Endothelial cell (in vitro differentiated cells): ENCODE data around the gene TVP23B. TPM values are rescaled to one million over a fixed set of nuclear protein-coding genes. Genes with fewer than 3 reads are reported as not detected.
A peak's percentile ranks its signal among the peaks of the same experiment; 100 is the strongest.
"Not testable (repeated sequence)": the region's sequence is repeated elsewhere in the genome, so short reads cannot be mapped to it uniquely, and the experiment has no call there.

Experiments
- DNase-seq: peaks from one replicate; pipeline ENCODE4 v3.0.0; 2021; ENCODE audit warnings: low spot score
- H3K27ac Mint-ChIP-seq: one replicate; pipeline ENCODE4 v1.8.0; 2021; ENCODE audit warnings: mixed read lengths, inconsistent platforms; ENCODE audit not compliant: unreplicated experiment
- H3K27me3 Mint-ChIP-seq: one replicate; pipeline ENCODE4 v1.8.0; 2021; ENCODE audit warnings: mild to moderate bottlenecking, moderate library complexity, mixed read lengths, inconsistent platforms; ENCODE audit not compliant: unreplicated experiment
- H3K36me3 Mint-ChIP-seq: one replicate; pipeline ENCODE4 v1.8.0; 2021; ENCODE audit warnings: mild to moderate bottlenecking, low read depth, mixed read lengths, inconsistent platforms; ENCODE audit not compliant: unreplicated experiment
- H3K4me1 Mint-ChIP-seq: one replicate; pipeline ENCODE4 v1.8.0; 2021; ENCODE audit warnings: mild to moderate bottlenecking, mixed read lengths, inconsistent platforms; ENCODE audit not compliant: unreplicated experiment
- H3K4me3 Mint-ChIP-seq: one replicate; pipeline ENCODE4 v1.8.0; 2021; ENCODE audit warnings: mild to moderate bottlenecking, mixed read lengths, inconsistent platforms; ENCODE audit not compliant: unreplicated experiment
- H3K9me3 Mint-ChIP-seq: one replicate; pipeline ENCODE4 v1.8.0; 2021; ENCODE audit warnings: mixed read lengths, inconsistent platforms; ENCODE audit not compliant: unreplicated experiment
- total RNA-seq: library from RNA; stranded (reverse); fragmentation: NEBNext Ultra II Directional; extraction: Animal tissue kit (Norgen Biotek cat#: 25700); gene quantifications from one replicate; pipeline ENCODE4 v1.2.1, GENCODE V29; 2021; ENCODE audit not compliant: unreplicated experiment
- TF ChIP-seq, protein P1 (sequence below): fragments of 200-600 bp; sonication (generic); IDR thresholded peaks from one replicate; pipeline ENCODE4 v1.5.0; 2021; ENCODE audit warnings: antibody characterized with exemption; ENCODE audit not compliant: unreplicated experiment

TVP23B gene
- total RNA-seq, 1 donor from 2014 or later = 11.6 TPM

DNA sequence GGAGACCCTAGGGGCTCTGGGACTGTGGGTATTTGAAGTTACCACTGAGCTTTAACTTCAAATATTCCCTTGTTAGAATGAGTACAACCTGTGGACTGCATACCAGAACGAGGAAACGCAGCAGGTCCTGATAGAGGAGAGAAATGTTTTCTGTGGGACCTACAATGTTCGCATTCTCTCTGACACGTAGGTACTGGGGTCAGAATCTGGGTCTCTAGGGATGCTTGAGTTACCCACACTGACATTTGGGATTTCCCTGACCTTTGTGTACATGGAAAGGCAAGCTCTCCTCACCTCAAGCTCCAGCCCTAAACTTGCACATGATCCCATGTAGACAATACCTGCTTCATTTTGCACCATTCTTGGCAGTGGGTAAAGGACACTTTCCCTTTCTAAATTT, 25.0 kb upstream of the TVP23B start:
- H3K27me3 Mint-ChIP-seq, DNase-seq, H3K27ac Mint-ChIP-seq, H3K9me3 Mint-ChIP-seq, H3K36me3 Mint-ChIP-seq, H3K4me3 Mint-ChIP-seq, H3K4me1 Mint-ChIP-seq: not testable (repeated sequence)

DNA sequence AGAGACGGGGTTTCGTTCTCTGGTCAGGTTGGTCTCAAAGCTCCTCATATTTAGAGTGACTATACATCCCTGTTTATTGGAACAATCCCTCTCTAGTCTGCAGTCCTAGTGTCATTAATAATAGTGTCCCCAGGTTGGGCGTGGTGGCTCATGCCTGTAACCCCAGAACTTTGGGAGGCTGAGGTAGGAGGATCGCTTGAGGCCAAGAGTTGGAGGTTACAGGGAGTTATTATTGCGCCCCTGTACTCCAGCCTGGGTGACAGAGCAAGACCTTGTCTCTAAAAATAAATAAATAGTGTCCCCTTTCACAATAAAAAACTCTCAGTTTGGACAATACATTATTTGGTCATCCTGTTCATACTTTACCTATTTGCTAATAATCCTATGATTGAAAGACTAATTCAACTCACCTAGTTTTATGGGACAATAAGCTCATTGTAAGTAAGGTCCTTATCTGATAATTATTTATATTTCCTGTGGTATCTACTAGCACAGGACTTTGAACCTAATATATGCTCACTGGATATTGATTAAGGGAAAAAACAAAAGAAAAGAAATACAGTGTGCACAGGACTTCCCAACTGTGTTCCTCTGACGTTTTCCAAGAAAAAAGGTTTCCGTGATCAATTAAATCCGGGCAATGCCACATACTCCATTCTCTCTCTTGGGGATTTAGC, 23.5 kb upstream of the TVP23B start:
- DNase-seq, H3K4me1 Mint-ChIP-seq, H3K4me3 Mint-ChIP-seq, H3K9me3 Mint-ChIP-seq, H3K36me3 Mint-ChIP-seq, H3K27me3 Mint-ChIP-seq, H3K27ac Mint-ChIP-seq: not testable (repeated sequence)

DNA sequence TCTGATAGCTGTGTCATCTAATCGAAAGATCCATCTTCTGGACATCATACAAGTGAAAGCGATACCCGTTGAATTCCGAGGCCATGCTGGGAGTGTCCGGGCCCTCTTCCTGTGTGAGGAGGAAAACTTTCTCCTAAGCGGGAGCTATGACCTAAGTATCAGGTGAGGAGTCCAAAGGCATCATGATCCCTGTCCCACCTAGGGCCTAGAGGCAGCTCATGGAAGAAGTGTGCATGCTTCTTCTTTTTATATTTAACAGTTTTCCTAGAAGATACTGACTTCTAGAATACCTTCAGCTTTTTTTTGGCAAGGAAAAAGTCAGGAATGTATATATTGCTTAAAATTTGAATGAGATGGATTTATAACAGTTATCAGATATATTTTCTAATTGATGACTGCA, 22.6 kb upstream of the TVP23B start:
- H3K27ac Mint-ChIP-seq, H3K27me3 Mint-ChIP-seq, H3K36me3 Mint-ChIP-seq, H3K4me1 Mint-ChIP-seq, DNase-seq, H3K9me3 Mint-ChIP-seq, H3K4me3 Mint-ChIP-seq: not testable (repeated sequence)

DNA sequence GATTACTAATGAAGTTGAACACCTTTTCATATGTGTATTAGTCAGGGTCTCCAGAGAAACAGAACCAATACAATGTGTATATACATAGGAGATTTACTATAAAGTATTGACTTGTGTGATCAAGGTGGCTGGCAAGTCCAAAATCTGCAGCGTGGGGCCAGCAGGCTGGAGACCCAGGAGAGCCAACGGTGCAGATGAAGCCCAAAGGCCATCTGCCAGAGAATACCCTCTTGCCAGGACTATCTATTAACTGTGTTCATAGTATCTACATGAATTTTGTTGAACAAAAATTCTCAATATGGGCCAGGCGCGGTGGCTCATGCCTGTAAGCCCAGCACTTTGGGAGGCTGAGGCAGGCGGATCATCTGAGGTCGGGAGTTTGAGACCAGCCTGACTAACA, 20.8 kb upstream of the TVP23B start:
- H3K27me3 Mint-ChIP-seq, H3K4me3 Mint-ChIP-seq, DNase-seq, H3K36me3 Mint-ChIP-seq, H3K9me3 Mint-ChIP-seq, H3K27ac Mint-ChIP-seq, H3K4me1 Mint-ChIP-seq: not testable (repeated sequence)

DNA sequence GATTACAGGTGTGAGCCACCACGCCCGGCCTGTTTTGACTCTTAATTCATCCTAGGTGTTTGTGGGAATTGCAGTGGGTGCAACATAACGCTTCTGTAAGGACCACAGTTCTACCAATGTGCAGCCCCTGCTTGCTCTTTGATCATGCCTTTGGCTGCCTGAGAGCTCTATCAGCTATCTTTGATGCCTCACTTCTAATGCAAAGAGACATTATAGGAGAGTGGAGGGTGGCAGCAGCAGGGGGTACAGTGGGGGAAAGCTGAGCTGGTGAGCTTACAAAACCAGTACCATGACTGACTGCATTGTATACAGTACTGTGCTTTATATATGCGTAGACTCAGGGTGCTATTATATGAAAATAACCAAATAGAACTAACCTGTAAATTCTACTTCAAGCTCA, 10.4 kb upstream of the TVP23B start:
- H3K27ac Mint-ChIP-seq, H3K4me1 Mint-ChIP-seq, DNase-seq, H3K9me3 Mint-ChIP-seq, H3K36me3 Mint-ChIP-seq, H3K27me3 Mint-ChIP-seq, H3K4me3 Mint-ChIP-seq: not testable (repeated sequence)

DNA sequence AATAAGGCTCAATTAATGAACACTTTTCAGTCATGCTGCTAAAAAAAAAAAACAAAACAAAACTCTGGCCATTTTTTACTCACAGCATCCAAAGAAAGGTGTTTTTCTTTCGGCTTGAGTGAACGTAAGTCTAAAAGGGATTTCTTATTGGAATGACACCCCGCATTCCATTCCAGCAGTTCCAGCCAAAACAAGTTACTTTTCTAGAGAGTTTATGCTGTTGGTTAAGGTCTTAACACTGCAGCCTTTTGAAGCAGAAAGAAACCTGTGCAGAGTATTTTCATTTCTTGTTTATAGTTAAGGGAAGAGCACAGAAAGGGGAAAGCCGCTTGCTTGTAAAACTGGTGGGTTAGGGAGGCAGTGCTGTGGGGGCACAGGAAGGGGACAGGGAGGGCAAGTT, 9.9 kb upstream of the TVP23B start:
- H3K27me3 Mint-ChIP-seq, H3K4me3 Mint-ChIP-seq, H3K27ac Mint-ChIP-seq, H3K9me3 Mint-ChIP-seq, H3K4me1 Mint-ChIP-seq, H3K36me3 Mint-ChIP-seq, DNase-seq: not testable (repeated sequence)

DNA sequence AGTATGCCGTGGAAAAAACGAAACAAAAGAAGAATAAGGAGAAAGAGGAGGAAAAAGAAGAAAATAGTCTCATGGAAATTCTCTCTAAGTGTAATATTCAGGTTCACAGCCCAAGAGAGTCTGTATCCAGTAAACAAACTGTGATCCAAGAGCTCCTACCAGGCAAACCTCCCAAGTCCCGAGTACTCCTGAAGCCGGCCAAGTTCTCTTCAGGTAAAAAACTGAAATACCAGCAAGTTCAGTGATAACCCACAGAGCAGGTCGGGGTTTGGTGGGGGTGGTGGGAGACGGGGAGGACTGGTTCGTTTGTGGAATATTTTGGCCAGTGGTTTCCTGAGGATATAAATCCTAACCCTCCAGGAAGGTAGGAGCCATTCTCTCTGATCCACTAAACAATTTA, 8.5 kb upstream of the TVP23B start:
- Mint-ChIP-seq H3K9me3 (no peaks in the 10 kb centered on the region), H3K4me1 (no peaks in the 10 kb centered on the region), H3K36me3 (no peaks in the 10 kb centered on the region), H3K27me3 (peaks cover 2% of the 10 kb centered on the region), H3K27ac (no peak overlapping the region), H3K4me3 (no peak overlapping the region)
- TF ChIP-seq, protein P1, sequence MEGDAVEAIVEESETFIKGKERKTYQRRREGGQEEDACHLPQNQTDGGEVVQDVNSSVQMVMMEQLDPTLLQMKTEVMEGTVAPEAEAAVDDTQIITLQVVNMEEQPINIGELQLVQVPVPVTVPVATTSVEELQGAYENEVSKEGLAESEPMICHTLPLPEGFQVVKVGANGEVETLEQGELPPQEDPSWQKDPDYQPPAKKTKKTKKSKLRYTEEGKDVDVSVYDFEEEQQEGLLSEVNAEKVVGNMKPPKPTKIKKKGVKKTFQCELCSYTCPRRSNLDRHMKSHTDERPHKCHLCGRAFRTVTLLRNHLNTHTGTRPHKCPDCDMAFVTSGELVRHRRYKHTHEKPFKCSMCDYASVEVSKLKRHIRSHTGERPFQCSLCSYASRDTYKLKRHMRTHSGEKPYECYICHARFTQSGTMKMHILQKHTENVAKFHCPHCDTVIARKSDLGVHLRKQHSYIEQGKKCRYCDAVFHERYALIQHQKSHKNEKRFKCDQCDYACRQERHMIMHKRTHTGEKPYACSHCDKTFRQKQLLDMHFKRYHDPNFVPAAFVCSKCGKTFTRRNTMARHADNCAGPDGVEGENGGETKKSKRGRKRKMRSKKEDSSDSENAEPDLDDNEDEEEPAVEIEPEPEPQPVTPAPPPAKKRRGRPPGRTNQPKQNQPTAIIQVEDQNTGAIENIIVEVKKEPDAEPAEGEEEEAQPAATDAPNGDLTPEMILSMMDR = no peak
- DNase-seq = no peak

DNA sequence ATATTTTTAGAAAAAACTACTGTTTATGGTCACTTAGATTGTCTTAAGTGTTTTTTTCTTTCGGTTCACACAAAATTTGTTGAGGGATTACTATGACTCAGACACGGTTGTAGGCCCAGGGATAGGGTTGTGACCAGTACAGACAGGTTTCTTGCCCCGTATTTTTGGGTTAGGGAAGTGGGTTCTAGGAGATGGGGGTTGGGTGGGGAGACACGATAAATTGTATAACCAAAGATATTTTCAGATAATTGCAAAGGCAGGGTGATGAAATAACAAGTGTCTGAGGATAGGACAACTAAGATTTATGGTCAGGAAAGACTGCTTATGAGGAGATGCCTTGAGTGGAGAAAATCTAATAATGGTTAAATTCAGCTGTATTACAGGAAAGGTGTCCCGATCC, 822 bp downstream of the TVP23B start:
- H3K27ac Mint-ChIP-seq = peak overlapping the region; percentile 61
- H3K27me3 Mint-ChIP-seq, H3K36me3 Mint-ChIP-seq, H3K9me3 Mint-ChIP-seq, H3K4me1 Mint-ChIP-seq, DNase-seq: not testable (repeated sequence)
- peak overlapping the region; percentile 84 for H3K4me3 Mint-ChIP-seq

DNA sequence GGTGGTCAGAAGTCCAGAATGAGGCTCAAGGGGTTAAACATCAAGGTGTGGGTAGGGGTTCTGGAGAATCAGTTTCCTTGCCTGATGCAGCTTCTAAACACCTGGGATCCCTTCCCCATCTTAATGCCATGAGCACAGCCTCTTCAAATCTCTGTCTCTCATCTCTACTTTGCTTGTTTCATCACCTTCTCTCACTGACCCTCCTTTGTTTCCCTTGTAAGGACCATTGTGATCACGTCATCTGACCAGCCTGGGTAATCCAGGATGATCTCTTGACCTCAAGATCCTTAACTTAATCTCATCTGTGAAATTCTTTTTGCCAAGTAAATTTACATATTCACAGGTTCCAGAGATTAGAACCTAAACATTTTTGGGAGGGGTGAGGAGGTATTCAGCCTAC, 5.0 kb downstream of the TVP23B start:
- not testable (repeated sequence) for DNase-seq, H3K27ac Mint-ChIP-seq, H3K4me1 Mint-ChIP-seq, H3K4me3 Mint-ChIP-seq, H3K36me3 Mint-ChIP-seq, H3K27me3 Mint-ChIP-seq, H3K9me3 Mint-ChIP-seq

DNA sequence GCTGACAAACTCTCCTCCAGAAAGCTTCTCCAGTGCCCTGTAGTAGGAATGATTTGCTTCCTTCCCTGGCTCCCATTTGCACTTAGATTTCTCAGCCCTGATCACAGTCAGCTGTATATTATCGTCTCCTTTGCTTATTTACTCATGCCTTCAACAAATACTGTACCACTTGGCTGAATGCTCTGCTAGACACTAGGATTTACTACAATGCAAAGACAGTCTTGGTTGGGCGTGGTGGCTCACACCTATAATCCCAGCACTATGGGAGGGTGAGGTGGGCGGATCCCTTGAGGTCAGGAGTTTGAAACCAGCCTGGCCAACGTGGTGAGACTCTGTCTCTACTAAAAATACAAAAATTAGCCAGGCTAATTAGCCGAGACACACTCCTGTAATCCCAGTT, 5.9 kb downstream of the TVP23B start:
- H3K27ac Mint-ChIP-seq, H3K9me3 Mint-ChIP-seq, H3K36me3 Mint-ChIP-seq, DNase-seq, H3K4me1 Mint-ChIP-seq, H3K4me3 Mint-ChIP-seq, H3K27me3 Mint-ChIP-seq: not testable (repeated sequence)

DNA sequence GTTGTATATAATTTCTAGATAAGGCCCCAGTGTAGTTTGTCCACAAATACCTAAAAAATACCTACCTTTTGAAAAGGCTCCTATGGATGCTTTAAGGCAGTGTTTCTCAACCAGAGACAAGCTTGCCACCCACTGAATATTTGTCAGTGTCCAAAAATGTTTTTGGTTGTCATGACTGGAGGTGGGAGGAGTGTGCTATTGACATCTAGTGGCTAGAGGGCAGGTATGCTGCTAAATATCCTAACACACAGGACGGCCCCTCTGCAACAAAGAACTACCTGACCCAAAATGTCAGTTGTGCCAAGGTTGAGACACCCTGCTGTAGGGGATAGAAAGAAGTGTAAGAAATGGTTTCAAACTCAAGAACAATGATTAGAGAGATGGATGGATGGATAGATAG, 10.4 kb downstream of the TVP23B start:
- not testable (repeated sequence) for H3K9me3 Mint-ChIP-seq, H3K27me3 Mint-ChIP-seq, H3K36me3 Mint-ChIP-seq, H3K27ac Mint-ChIP-seq, DNase-seq, H3K4me1 Mint-ChIP-seq, H3K4me3 Mint-ChIP-seq

DNA sequence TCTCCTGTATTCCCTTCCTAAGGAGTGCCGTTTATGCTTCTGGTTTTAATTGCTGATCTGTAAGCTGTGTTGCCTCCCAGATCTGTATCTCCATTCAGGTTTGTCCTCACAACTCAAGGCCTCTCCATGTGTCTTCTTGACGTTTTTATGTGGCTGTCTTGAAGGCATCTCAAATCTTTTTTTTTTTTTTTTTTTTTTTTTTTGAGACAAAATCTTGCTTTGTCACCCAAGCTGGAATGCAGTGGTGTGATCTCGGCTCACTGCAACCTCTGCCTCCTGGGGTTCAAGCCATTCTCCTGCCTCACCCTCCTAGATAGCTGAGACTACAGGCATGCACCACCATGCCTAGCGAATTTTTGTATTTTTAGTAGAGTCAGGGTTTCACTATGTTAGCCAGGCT, 13.9 kb downstream of the TVP23B start:
- not testable (repeated sequence) for DNase-seq, H3K27ac Mint-ChIP-seq

More for the DNA sequence above, 13.9 kb downstream of the TVP23B start:
- H3K27me3 Mint-ChIP-seq, H3K4me1 Mint-ChIP-seq, H3K36me3 Mint-ChIP-seq, H3K4me3 Mint-ChIP-seq, H3K9me3 Mint-ChIP-seq: not testable (repeated sequence)
